Stimulated activated CD8-positive, alpha-beta memory T cell treated with anti-CD3 and anti-CD28 coated beads, Interleukin-2, amount 100 ng/mL, for 48 hours (primary cell): ENCODE results near the gene STAT4.

ENCODE experiments used
- DNase-seq, 2 donors: peaks; one replicate each; pipeline ENCODE4 v3.0.0-alpha.2; 2020; ENCODE audit warnings: low read depth in 2 of 2

Gene STAT4

GRCh38 chr2:191045141-191045540 is 105.7 kb downstream of the STAT4 start:
- no peak for DNase-seq

- DNase-seq: no peak
Observed at GRCh38 chr2:191043438-191043837, 107.4 kb downstream of the STAT4 start.

GRCh38 chr2:191041418-191042161 is 109.2 kb downstream of the STAT4 start:
- DNase-seq: no peak

- no peak for DNase-seq
Observed at GRCh38 chr2:191039616-191040015, 111.2 kb downstream of the STAT4 start.

GRCh38 chr2:191038741-191039140 is 112.1 kb downstream of the STAT4 start:
- no peak for DNase-seq

GRCh38 chr2:191038241-191038725 is 112.5 kb downstream of the STAT4 start:
- DNase-seq: no peak

GRCh38 chr2:191037351-191037750 is 113.4 kb downstream of the STAT4 start:
- no peak for DNase-seq

- no peak for DNase-seq
Observed at GRCh38 chr2:191036363-191036762, 114.4 kb downstream of the STAT4 start.

GRCh38 chr2:191032588-191033429 is 118.0 kb downstream of the STAT4 start:
- no peak for DNase-seq

GRCh38 chr2:191031256-191031655 is 119.5 kb downstream of the STAT4 start:
- no peak for DNase-seq

- no peak for DNase-seq
Observed at GRCh38 chr2:191030521-191031154, 120.2 kb downstream of the STAT4 start.

- DNase-seq: no peak
Observed at GRCh38 chr2:191029280-191029950, 121.4 kb downstream of the STAT4 start.

- no peak for DNase-seq
Observed at GRCh38 chr2:191026377-191026776, 124.4 kb downstream of the STAT4 start.

GRCh38 chr2:191025135-191025534 is 125.7 kb downstream of the STAT4 start:
- no peak for DNase-seq

GRCh38 chr2:191023235-191023679 is 127.5 kb downstream of the STAT4 start:
- DNase-seq: no peak

GRCh38 chr2:191020742-191021381 is 129.9 kb downstream of the STAT4 start:
- DNase-seq: peak in 1 of 2 donors; percentile 39

- DNase-seq: peak; percentile 91 to 93
Observed at GRCh38 chr2:191020221-191020741, 130.5 kb downstream of the STAT4 start.

GRCh38 chr2:191019376-191019775 is 131.4 kb downstream of the STAT4 start:
- DNase-seq: no peak

GRCh38 chr2:191018643-191019119 is 132.1 kb downstream of the STAT4 start:
- no peak for DNase-seq

- no peak for DNase-seq
Observed at GRCh38 chr2:191018048-191018447, 132.7 kb downstream of the STAT4 start.

- DNase-seq: no peak
Observed at GRCh38 chr2:191015831-191016230, 135.0 kb downstream of the STAT4 start.
